Smooth muscle cell (in vitro differentiated cells): ENCODE data around the gene FAM110D. TPM values are rescaled to one million over a fixed set of nuclear protein-coding genes. Genes with fewer than 3 reads are reported as not detected.

Source experiments
- DNase-seq: peaks from one replicate; lab custom pipeline; 2025; ENCODE audit not compliant: unreplicated experiment; lab: John Stamatoyannopoulos, UW
- H2AFZ ChIP-seq: fragments of 200-600 bp; sonication (generic); 2 replicates; pipeline ENCODE4 v1.6.0; 2016; ENCODE audit warnings: antibody characterized with exemption, low read depth, mild to moderate bottlenecking
- H3F3A ChIP-seq: fragments of 200-600 bp; sonication (generic); 2 replicates; pipeline ENCODE4 v1.6.0; 2017; ENCODE audit warnings: antibody characterized with exemption, low read depth
- H3K27ac ChIP-seq: fragments of 200-600 bp; sonication (generic); 2 replicates; pipeline ENCODE4 v1.5.1; 2016; ENCODE audit warnings: low read depth, mild to moderate bottlenecking
- H3K27me3 ChIP-seq: fragments of 200-600 bp; sonication (generic); 2 replicates; pipeline ENCODE4 v1.6.1; 2016; ENCODE audit warnings: low read depth, mild to moderate bottlenecking
- H3K36me3 ChIP-seq: fragments of 200-600 bp; sonication (generic); 2 replicates; pipeline ENCODE4 v1.5.1; 2016; ENCODE audit warnings: low read depth
- H3K4me1 ChIP-seq: fragments of 200-600 bp; sonication (generic); 2 replicates; pipeline ENCODE4 v1.5.1; 2016; ENCODE audit warnings: low read depth
- H3K4me2 ChIP-seq: fragments of 200-600 bp; sonication (generic); 2 replicates; pipeline ENCODE4 v1.6.0; 2016; ENCODE audit warnings: mild to moderate bottlenecking
- H3K4me3 ChIP-seq: fragments of 200-600 bp; sonication (generic); 2 replicates; pipeline ENCODE4 v1.5.1; 2016; ENCODE audit warnings: mild to moderate bottlenecking
- H3K79me2 ChIP-seq: fragments of 200-600 bp; sonication (generic); 2 replicates; pipeline ENCODE4 v1.6.0; 2016; ENCODE audit warnings: low read depth, mild to moderate bottlenecking
- H3K9ac ChIP-seq: fragments of 200-600 bp; sonication (generic); 2 replicates; pipeline ENCODE4 v1.6.0; 2016; ENCODE audit warnings: low read depth
- H3K9me3 ChIP-seq: fragments of 200-600 bp; sonication (generic); replicated peaks from 2 replicates; pipeline ENCODE4 v1.5.1; 2016; ENCODE audit warnings: low read depth
- H4K20me1 ChIP-seq: fragments of 200-600 bp; sonication (generic); 2 replicates; pipeline ENCODE4 v1.6.0; 2016; ENCODE audit warnings: low read depth
- CTCF ChIP-seq: fragments of 200-600 bp; sonication (generic); IDR thresholded peaks from 2 replicates; pipeline ENCODE4 v1.5.1; 2017; ENCODE audit warnings: borderline replicate concordance, mild to moderate bottlenecking, antibody characterized with exemption; ENCODE audit not compliant: insufficient read depth, poor library complexity, severe bottlenecking
- WGBS: methylation state at CpG from one replicate; pipeline ENCODE4 v1.1.7; 2016; ENCODE audit warnings: low lambda C conversion rate; 5-methylcytosine and 5-hydroxymethylcytosine counted together
- polyA plus RNA-seq: library from polyadenylated mRNA; unstranded; fragments of >200 nt; fragmentation: Nextera tagmentation; extraction: Ambion mirVana; gene quantifications from 2 replicates; pipeline ENCODE4 v1.2.1, GENCODE V29; 2016
- total RNA-seq: library from RNA; depleted of rRNA; stranded (reverse); fragments of >200 nt; gene quantifications from 2 replicates; pipeline ENCODE4 v1.2.3, GENCODE V29; 2014

The FAM110D gene
- total and polyA plus RNA-seq, 2 experiments from 2014 or later, result not detected

GRCh38 chr1:26124418-26125331 is 34.2 kb upstream of the FAM110D start:
- Histone ChIP-seq H3K27ac (no peak overlapping the region), H3F3A (peaks cover 16% of the 10 kb centered on the region), H3K9ac (no peak overlapping the region), H3K4me1 (no peaks in the 10 kb centered on the region), H3K79me2 (no peaks in the 10 kb centered on the region), H4K20me1 (no peaks in the 10 kb centered on the region), H3K4me3 (no peak overlapping the region), H3K27me3 (no peaks in the 10 kb centered on the region), H2AFZ (no peak overlapping the region), H3K4me2 (no peak overlapping the region), H3K9me3 (no peaks in the 10 kb centered on the region), H3K36me3 (no peaks in the 10 kb centered on the region)
- DNase-seq, result no peak
- 94% methylated on average over 4 of the region's 4 CpGs for WGBS
- TF ChIP-seq CTCF, result no peak

- DNase-seq, result no peak
- no peak for TF ChIP-seq CTCF
- Histone ChIP-seq H3K79me2 (no peaks in the 10 kb centered on the region), H3F3A (peaks cover 16% of the 10 kb centered on the region), H3K27ac (no peak overlapping the region), H3K4me3 (no peak overlapping the region), H3K4me1 (no peaks in the 10 kb centered on the region), H3K36me3 (no peaks in the 10 kb centered on the region), H3K9ac (no peak overlapping the region), H3K4me2 (no peak overlapping the region), H3K9me3 (no peaks in the 10 kb centered on the region), H2AFZ (no peak overlapping the region), H4K20me1 (no peaks in the 10 kb centered on the region), H3K27me3 (no peaks in the 10 kb centered on the region)
Measured at GRCh38 chr1:26125382-26125781, 33.5 kb upstream of the FAM110D start.

- no peak for DNase-seq
- Histone ChIP-seq H3K79me2 (no peaks in the 10 kb centered on the region), H3K36me3 (no peaks in the 10 kb centered on the region), H3K4me2 (no peak overlapping the region), H3F3A (peaks cover 16% of the 10 kb centered on the region), H3K27ac (no peak overlapping the region), H3K9me3 (no peaks in the 10 kb centered on the region), H3K27me3 (no peaks in the 10 kb centered on the region), H2AFZ (no peak overlapping the region), H3K4me3 (no peak overlapping the region), H3K9ac (no peak overlapping the region), H3K4me1 (no peaks in the 10 kb centered on the region), H4K20me1 (no peaks in the 10 kb centered on the region)
- TF ChIP-seq CTCF, result no peak
- 70% methylated on average over 1 of the region's 1 CpG for WGBS
Measured at GRCh38 chr1:26125946-26126320, 32.9 kb upstream of the FAM110D start.
